IMR-90 (cell line): Measurements from ENCODE around the gene CSE1L. TPM values are rescaled to one million over a fixed set of nuclear protein-coding genes. Genes with fewer than 3 reads are reported as not detected.

Experiments used
- ATAC-seq: fragments of 200-7000 bp; cut with Tn5 transposase; 2 replicates; pipeline ENCODE4 v1.9.1; 2020; ENCODE audit warnings: low read depth, mild to moderate bottlenecking, moderate library complexity
- BruUV-seq: library from RNA; stranded (reverse); fragments of 400-500 nt; replicated peaks from 2 replicates; lab custom pipeline; 2021; lab: Mats Ljungman, UMichigan
- CTCF ChIA-PET: fragments of 300-600 bp; formaldehyde crosslinking; extraction: SDS; loops from one replicate; lab custom pipeline; 2021; ENCODE audit warnings: antibody characterized with exemption; lab: Yijun Ruan, JAX
- POLR2A ChIA-PET: fragments of 300-600 bp; sonication (Branson Sonifier 250); formaldehyde crosslinking; loops from one replicate; lab custom pipeline; 2022; ENCODE audit warnings: antibody characterized with exemption; ENCODE audit not compliant: unreplicated experiment; lab: Charles Lee
- DNase-seq: peaks from one replicate; pipeline ENCODE4 v3.0.0; 2013
- H2AFZ ChIP-seq: replicated peaks from 2 replicates; pipeline ENCODE3; 2013; ENCODE audit warnings: low read length, mild to moderate bottlenecking; ENCODE audit not compliant: poor library complexity
- H2AK5ac ChIP-seq: 2 replicates; pipeline ENCODE4 v1.6.1; 2013; ENCODE audit warnings: low read depth, low read length, inconsistent platforms
- H2AK9ac ChIP-seq: replicated peaks from 2 replicates; pipeline ENCODE3; 2013; ENCODE audit warnings: mild to moderate bottlenecking, low read depth, low read length, moderate library complexity; ENCODE audit not compliant: poor library complexity
- H2BK120ac ChIP-seq: 2 replicates; pipeline ENCODE4 v1.6.1; 2013; ENCODE audit warnings: low read depth, low read length, inconsistent platforms
- H2BK15ac ChIP-seq: 3 replicates; pipeline ENCODE4 v1.6.1; 2013; ENCODE audit warnings: low read depth, low read length, inconsistent platforms
- H2BK20ac ChIP-seq: 2 replicates; pipeline ENCODE4 v1.6.1; 2013; ENCODE audit warnings: low read depth, mild to moderate bottlenecking, inconsistent platforms, low read length, moderate library complexity
- H2BK5ac ChIP-seq: 2 replicates; pipeline ENCODE4 v1.6.1; 2013; ENCODE audit warnings: mild to moderate bottlenecking, low read depth, low read length, inconsistent platforms; ENCODE audit not compliant: poor library complexity, severe bottlenecking
- H3K14ac ChIP-seq: replicated peaks from 2 replicates; pipeline ENCODE4 v1.6.1; 2013; ENCODE audit warnings: low read depth, low read length, inconsistent platforms
- H3K18ac ChIP-seq: 2 replicates; pipeline ENCODE4 v1.6.1; 2013; ENCODE audit warnings: low read depth, low read length, control low read depth
- H3K23ac ChIP-seq: 2 replicates; pipeline ENCODE4 v1.6.1; 2013; ENCODE audit warnings: low read depth, low read length, inconsistent platforms
- H3K27ac ChIP-seq: 2 replicates; pipeline ENCODE4 v1.5.1; 2013; ENCODE audit warnings: mild to moderate bottlenecking, control low read depth, low read length; ENCODE audit not compliant: insufficient read depth
- H3K27me3 ChIP-seq: 2 replicates; pipeline ENCODE4 v1.6.1; 2013; ENCODE audit warnings: low read length; ENCODE audit not compliant: control insufficient read depth, insufficient read depth
- H3K36me3 ChIP-seq: 2 replicates; pipeline ENCODE4 v1.6.1; 2013; ENCODE audit warnings: low read length, mixed read lengths; ENCODE audit not compliant: control insufficient read depth, insufficient read depth
- H3K4ac ChIP-seq: 2 replicates; pipeline ENCODE4 v1.6.1; 2013; ENCODE audit warnings: low read depth, low read length, inconsistent platforms
- H3K4me1 ChIP-seq: 2 replicates; pipeline ENCODE4 v1.6.1; 2013; ENCODE audit warnings: low read length, mixed read lengths; ENCODE audit not compliant: control insufficient read depth, insufficient read depth
- H3K4me2 ChIP-seq: 2 replicates; pipeline ENCODE4 v1.6.1; 2013; ENCODE audit warnings: low read depth, mild to moderate bottlenecking, control low read depth, low read length, moderate library complexity
- H3K4me3 ChIP-seq: 2 replicates; pipeline ENCODE4 v1.5.1; 2013; ENCODE audit warnings: low read depth, mild to moderate bottlenecking, control low read depth, low read length, moderate library complexity; ENCODE audit not compliant: insufficient read depth
- H3K56ac ChIP-seq: 2 replicates; pipeline ENCODE4 v1.6.1; 2013; ENCODE audit warnings: low read length, inconsistent platforms; ENCODE audit not compliant: insufficient read depth; ENCODE audit errors: extremely low read depth
- H3K79me1 ChIP-seq, 2 experiments: 2 replicates each; pipeline ENCODE4 v1.6.1; 2013; ENCODE audit warnings: low read length in 2 of 2, inconsistent platforms in 1 of 2, low read depth in 1 of 2
- H3K9ac ChIP-seq: 2 replicates; pipeline ENCODE4 v1.6.1; 2013; ENCODE audit warnings: low read depth, low read length, control low read depth
- H3K9me1 ChIP-seq: 2 replicates; pipeline ENCODE4 v1.6.1; 2013; ENCODE audit warnings: low read length, inconsistent platforms; ENCODE audit not compliant: insufficient read depth
- H3K9me3 ChIP-seq: 2 replicates; pipeline ENCODE4 v1.6.1; 2013; ENCODE audit warnings: low read length; ENCODE audit not compliant: control insufficient read depth, insufficient read depth
- H4K20me1 ChIP-seq: 2 replicates; pipeline ENCODE4 v1.6.1; 2013; ENCODE audit warnings: low read length, inconsistent platforms; ENCODE audit not compliant: insufficient read depth
- H4K5ac ChIP-seq: 2 replicates; pipeline ENCODE4 v1.6.1; 2013; ENCODE audit warnings: mild to moderate bottlenecking, low read depth, low read length, control low read depth
- H4K8ac ChIP-seq, 2 experiments: 2 replicates each; pipeline ENCODE4 v1.6.1; 2013; ENCODE audit warnings: low read depth in 2 of 2, low read length in 2 of 2, control low read depth in 1 of 2, inconsistent platforms in 1 of 2
- H4K91ac ChIP-seq: 2 replicates; pipeline ENCODE4 v1.6.1; 2013; ENCODE audit warnings: low read depth, low read length, inconsistent platforms; ENCODE audit not compliant: insufficient read depth
- BHLHE40 ChIP-seq: fragments of 150-350 bp; IDR thresholded peaks from 2 replicates; pipeline ENCODE4 v1.6.1; 2016; ENCODE audit warnings: mild to moderate bottlenecking, low read depth, low read length
- CHD1 ChIP-seq: IDR thresholded peaks from 2 replicates; pipeline ENCODE4 v1.6.1; 2012; ENCODE audit warnings: low read depth, low read length, improper control_type of control experiment
- CTCF ChIP-seq: conservative IDR thresholded peaks from 2 replicates; pipeline ENCODE4 v1.5.1; 2012; ENCODE audit warnings: mild to moderate bottlenecking, low read depth, low read length, improper control_type of control experiment
- MAFK ChIP-seq: IDR thresholded peaks from 2 replicates; pipeline ENCODE4 v1.6.1; 2012; ENCODE audit warnings: low read depth, low read length, improper control_type of control experiment
- MXI1 ChIP-seq: IDR thresholded peaks from 2 replicates; pipeline ENCODE4 v1.6.1; 2012; ENCODE audit warnings: low read depth, mild to moderate bottlenecking, low read length, moderate library complexity, borderline replicate concordance
- RCOR1 ChIP-seq: IDR thresholded peaks from 2 replicates; pipeline ENCODE4 v1.6.1; 2012; ENCODE audit warnings: mild to moderate bottlenecking, low read length, improper control_type of control experiment; ENCODE audit not compliant: insufficient replicate concordance
- RFX5 ChIP-seq: IDR thresholded peaks from 2 replicates; pipeline ENCODE4 v1.8.0; 2012; ENCODE audit warnings: low read depth, mild to moderate bottlenecking, low read length, moderate library complexity
- USF2 ChIP-seq: fragments of 150-350 bp; IDR thresholded peaks from 2 replicates; pipeline ENCODE4 v1.6.1; 2017; ENCODE audit warnings: mild to moderate bottlenecking, antibody characterized with exemption, low read length, low read depth
- WGBS, 2 experiments: methylation state at CpG; one replicate each; pipeline versions ENCODE4 v1.1.5 to v1.1.7; 2013; ENCODE audit warnings: missing lambda C conversion rate in 2 of 2; ENCODE audit not compliant: insufficient read length in 1 of 2; ENCODE audit errors: extremely low coverage in 2 of 2; 5-methylcytosine and 5-hydroxymethylcytosine counted together
- dilution Hi-C: fragments of 300-500 bp; cut with HindIII; formaldehyde crosslinking; loops from one replicate; pipeline ENCODE4 v1.14.3; 2018; ENCODE audit warnings: low sequenced_read_pairs; ENCODE audit not compliant: unreplicated experiment
- in situ Hi-C: fragments of 300-500 bp; cut with MboI; formaldehyde crosslinking; loops from 3 replicates; pipeline ENCODE4 v1.14.3; 2019; ENCODE audit warnings: low sequenced_read_pairs, inconsistent platforms, mixed read lengths
- intact Hi-C: fragments of 100-400 bp; cut with micrococcal nuclease; formaldehyde crosslinking; loops from 2 replicates; pipeline ENCODE4 v1.10.0; 2022
- polyA plus RNA-seq, 3 experiments: library from polyadenylated mRNA; depleted of rRNA; stranded (reverse); fragments of >200 nt; gene quantifications; 2 replicates each; pipeline ENCODE4 v1.2.3, GENCODE V29; 2012; ENCODE audit warnings: low replicate concordance in 1 of 3
- total RNA-seq: library from RNA; depleted of rRNA; stranded (reverse); fragments of >200 nt; gene quantifications from 2 replicates; pipeline ENCODE4 v1.2.3, GENCODE V29; 2012
- TF ChIP-seq, protein P1 (sequence below): fragments of 150-350 bp; IDR thresholded peaks from 2 replicates; pipeline ENCODE4 v1.6.1; 2016; ENCODE audit warnings: low read depth, mild to moderate bottlenecking, low read length, moderate library complexity, borderline replicate concordance

Gene CSE1L
- total and polyA plus RNA-seq, 2 of the 4 experiments (the other 2 are of a cell fraction) = 34.3 to 81.7 TPM

DNA sequence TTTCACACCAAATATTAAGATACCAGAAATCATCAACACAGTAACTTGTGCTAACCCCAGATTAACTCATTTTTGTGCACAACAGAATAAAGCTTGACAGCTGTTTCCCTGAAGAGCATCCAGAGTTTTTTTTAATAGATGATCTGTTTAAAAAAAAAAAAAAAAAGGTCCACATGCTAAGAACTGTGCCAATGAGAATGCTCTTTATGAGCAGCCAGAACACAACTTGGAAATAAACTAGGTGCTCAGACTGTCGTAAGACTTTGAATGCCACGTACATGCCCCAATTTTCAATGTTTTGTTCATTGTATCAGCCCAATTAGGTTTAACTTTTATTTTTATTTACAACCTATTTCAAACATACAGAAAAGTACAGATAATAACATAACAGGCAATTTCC, 94.7 kb downstream of the CSE1L start:
- Histone ChIP-seq H3K23ac (no peak overlapping the region), H3K4me3 (no peak overlapping the region), H3K4me2 (no peak overlapping the region), H3K4ac (no peak overlapping the region), H3K27ac (no peak overlapping the region), H2BK120ac (no peak overlapping the region), H3K9me3 (no peaks in the 10 kb centered on the region), H2BK15ac (no peak overlapping the region), H4K20me1 (peaks cover 7% of the 10 kb centered on the region; the same call in 1 of the 2 replicates), H2AFZ (no peak overlapping the region), H4K8ac (no peak overlapping the region), H3K14ac (no peak overlapping the region), H2AK5ac (no peak overlapping the region), H4K91ac (no peak overlapping the region), H2AK9ac (no peak overlapping the region), H3K27me3 (no peaks in the 10 kb centered on the region), H3K36me3 (peaks cover 11% of the 10 kb centered on the region), H2BK20ac (no peak overlapping the region), H3K9me1 (peaks cover 1% of the 10 kb centered on the region; the same call in 1 of the 2 replicates), H3K79me1 (peaks cover 25 to 57% of the 10 kb centered on the region in 2 experiments), H4K5ac (no peak overlapping the region), H2BK5ac (no peak overlapping the region), H3K56ac (no peak overlapping the region), H3K18ac (no peak overlapping the region), H3K9ac (no peak overlapping the region), H3K4me1 (peaks cover 2% of the 10 kb centered on the region; the same call in 1 of the 2 replicates)
- TF ChIP-seq CTCF (no peak), MXI1 (no peak), USF2 (no peak), RCOR1 (no peak), MAFK (no peak), RFX5 (no peak), CHD1 (no peak), BHLHE40 (no peak)
- TF ChIP-seq, protein P1, sequence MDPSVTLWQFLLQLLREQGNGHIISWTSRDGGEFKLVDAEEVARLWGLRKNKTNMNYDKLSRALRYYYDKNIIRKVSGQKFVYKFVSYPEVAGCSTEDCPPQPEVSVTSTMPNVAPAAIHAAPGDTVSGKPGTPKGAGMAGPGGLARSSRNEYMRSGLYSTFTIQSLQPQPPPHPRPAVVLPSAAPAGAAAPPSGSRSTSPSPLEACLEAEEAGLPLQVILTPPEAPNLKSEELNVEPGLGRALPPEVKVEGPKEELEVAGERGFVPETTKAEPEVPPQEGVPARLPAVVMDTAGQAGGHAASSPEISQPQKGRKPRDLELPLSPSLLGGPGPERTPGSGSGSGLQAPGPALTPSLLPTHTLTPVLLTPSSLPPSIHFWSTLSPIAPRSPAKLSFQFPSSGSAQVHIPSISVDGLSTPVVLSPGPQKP = no peak
- POLR2A ChIA-PET = no interaction called here
- intact Hi-C loops (no loop called here), dilution Hi-C loops (no loop called here), in situ Hi-C loops (no loop called here)
- no peak for DNase-seq
- CTCF ChIA-PET = no interaction called here
- BruUV-seq = no TSS peak
- WGBS, 2 experiments = 80% methylated on average over 1 of the region's 2 CpGs; no CpG with 5 or more reads in 1 of the 2 experiments
- no peak for ATAC-seq
